GM20431 (cell line): Measurements from ENCODE around the gene TTC22.

Experiments
- in situ Hi-C: fragments of 300-500 bp; cut with MseI, MboI; formaldehyde crosslinking; loops from one replicate; pipeline ENCODE4 v1.15.0; 2020; ENCODE audit warnings: low sequenced_read_pairs; ENCODE audit not compliant: unreplicated experiment

TTC22 gene

GRCh38 chr1:54764133-54764921, 36.8 kb downstream of the TTC22 start, which contains the start of gene PARS2:
Gene PARS2, minus strand, starts transcription at chr1:54764523. Its CDS starts 5,362 bp downstream, at chr1:54759161.
- in situ Hi-C loops = no loop called here

GRCh38 chr1:54763816-54764132, 37.3 kb downstream of the TTC22 start:
- in situ Hi-C loops = no loop called here

GRCh38 chr1:54758678-54759348, 42.3 kb downstream of the TTC22 start:
- in situ Hi-C loops = no loop called here

GRCh38 chr1:54757833-54758232, 43.3 kb downstream of the TTC22 start:
- in situ Hi-C loops = no loop called here

DNA sequence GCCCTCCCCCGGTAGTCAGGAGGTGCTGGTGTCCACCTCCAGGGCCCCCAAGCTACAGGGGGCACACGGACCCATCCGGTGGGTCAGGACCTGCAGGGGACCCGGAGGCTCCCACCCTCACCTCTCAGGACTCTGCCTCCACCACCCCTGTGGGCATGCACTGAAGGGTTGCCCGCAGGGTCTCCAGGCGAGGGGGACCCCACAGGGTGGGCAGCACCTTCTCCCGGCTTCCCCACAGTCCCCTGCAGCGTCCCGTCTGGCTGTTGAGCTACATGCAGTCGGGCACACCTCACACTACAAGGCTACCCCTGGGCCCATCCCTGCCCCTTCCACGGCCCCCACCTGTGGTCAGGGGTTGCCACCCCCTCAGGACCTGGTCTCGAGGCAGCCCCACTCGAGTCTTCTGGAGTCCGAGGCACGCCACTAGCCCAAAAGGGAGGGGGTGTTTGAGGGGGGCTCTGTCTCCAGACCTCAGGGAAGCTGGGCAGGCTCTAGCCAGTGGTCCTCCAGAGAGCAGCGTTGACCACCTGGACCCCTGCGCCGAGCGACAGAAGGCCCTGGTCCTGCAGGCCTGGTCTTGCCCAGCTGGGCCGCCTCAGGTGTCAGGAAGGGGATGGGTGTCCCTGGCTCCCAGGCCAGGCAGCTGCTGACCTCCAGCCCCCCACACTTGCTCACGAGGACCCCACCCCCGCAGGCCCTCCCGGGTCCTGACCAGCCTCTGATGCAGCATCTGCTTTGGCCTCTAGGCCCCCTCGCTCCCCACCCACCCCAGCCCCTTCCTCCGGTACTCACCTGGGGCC, 46.4 kb downstream of the TTC22 start:
- in situ Hi-C loops = no loop called here

- in situ Hi-C loops = no loop called here
These were observed 47.1 kb downstream of the TTC22 start for GRCh38 chr1:54754045-54754444.

- in situ Hi-C loops = no loop called here
These were observed 49.7 kb downstream of the TTC22 start for GRCh38 chr1:54751426-54751825.

DNA sequence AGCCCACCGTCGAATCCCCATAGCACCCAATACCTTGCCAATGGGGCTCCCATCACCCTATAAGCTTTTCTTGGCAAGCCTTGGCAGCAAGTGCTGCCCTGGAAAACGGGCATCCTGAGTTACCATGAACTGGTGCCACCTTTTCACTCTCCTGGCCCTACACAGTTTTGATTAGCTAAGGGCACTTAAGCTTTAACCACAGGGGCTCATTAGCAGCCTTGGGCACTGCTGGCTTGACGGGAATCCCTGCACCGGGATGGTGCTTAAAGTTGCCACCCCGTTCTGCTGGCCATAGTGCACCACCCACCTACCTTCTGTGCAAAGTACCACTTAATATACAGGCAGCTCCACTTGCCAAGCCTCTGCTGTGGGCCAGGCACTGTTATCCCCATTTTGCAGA, 50.5 kb downstream of the TTC22 start:
- in situ Hi-C loops = no loop called here

DNA sequence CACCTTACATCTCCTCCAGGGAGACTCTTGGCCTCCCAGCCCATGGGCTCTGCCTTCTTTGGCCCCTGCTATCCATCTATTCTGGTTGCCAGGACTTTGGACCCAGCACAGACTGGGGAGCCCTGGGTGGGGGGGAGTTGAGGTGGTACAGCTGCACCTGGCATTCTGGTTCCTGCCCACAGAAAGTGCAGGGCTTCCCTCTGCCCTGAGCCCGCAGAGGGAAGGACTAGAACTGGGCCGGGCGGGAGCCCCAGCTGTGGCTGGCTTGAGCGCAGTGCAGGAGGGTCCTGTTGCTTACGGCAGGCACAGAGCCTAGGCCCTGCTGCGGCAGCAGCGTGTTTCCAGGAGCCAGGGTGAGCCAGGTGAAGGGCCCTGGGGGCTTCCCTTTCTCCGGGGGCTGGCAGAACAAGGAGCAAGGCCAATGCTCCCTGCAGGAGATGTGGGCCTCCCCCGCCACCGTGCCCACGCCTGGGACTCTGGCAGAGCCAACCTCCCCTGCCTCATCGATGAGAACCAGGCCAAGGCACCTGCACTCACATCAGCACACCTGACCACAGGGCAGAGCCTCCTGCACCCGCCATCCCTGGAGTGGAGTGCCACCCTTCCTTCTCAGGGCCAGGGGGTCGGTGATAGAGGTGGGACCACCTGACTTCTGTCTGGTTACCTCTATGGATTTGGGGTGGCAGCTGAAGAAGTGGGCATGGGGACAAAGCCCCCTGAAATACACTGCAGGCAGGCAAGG, 52.9 kb downstream of the TTC22 start:
- in situ Hi-C loops = no loop called here

- in situ Hi-C loops = no loop called here
These were observed 55.3 kb downstream of the TTC22 start for GRCh38 chr1:54745864-54746263.

GRCh38 chr1:54745274-54745673, 55.8 kb downstream of the TTC22 start:
- in situ Hi-C loops = no loop called here

DNA sequence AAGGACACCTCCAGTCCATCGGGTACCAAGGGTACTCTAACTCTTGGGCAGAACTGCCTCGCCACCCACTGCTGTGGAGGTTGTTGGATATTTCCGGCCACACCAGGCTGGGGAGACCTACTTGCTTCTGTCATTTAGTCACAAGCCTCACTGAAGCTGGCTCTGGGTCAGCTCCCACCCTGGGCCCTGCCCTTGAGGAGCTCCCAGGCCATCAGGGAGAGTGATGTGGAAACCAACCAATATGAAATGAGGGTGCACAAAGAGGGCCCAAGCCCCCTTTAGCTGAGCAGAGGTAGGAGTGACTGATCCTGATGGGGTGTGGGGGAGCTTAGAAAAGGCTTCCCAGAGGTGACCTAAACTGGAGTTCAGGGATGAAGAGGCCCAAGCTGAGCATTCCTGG, 56.4 kb downstream of the TTC22 start:
- in situ Hi-C loops = no loop called here

- in situ Hi-C loops = no loop called here
These were observed 57.5 kb downstream of the TTC22 start for GRCh38 chr1:54743416-54744226.

DNA sequence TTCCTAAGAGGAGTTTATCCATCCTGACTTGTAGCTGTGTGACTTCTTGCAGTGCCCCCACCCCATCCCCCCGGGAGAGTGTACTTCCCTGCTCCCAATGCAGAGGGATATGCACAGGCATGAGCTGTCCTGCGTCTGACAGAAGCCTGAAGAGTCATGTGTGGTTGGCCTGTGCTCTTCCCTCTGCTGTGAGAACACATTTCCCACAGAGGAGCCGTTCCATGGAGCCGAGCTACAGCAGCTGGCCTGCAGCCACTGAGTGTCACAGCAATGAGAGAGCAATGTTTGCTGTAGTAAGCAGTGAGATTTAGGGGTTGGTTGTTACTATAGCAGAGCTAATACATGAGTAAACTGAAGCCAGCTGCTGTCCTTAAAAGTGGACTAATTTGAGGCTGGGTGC, 58.8 kb downstream of the TTC22 start:
- in situ Hi-C loops = no loop called here

DNA sequence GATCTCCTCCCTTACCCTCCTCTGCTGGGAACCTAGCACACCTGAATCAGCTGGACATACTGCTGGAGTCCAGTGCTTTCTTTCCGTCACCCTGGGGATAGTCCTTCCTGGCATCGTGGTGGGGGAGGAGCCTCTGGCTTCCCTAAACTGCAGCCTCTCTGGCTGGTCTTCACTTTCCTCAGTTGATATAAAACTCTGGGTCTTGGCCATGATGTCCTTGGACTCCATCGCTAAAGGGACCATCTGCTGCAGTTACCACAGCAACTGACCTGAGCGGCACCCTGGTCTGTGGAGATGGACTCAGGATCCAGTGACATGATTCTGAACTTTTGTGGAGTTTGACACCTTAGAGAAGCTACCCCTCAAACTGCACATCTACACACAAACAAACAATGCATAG, 59.6 kb downstream of the TTC22 start:
- in situ Hi-C loops = no loop called here

- in situ Hi-C loops = no loop called here
These were observed 62.9 kb downstream of the TTC22 start for GRCh38 chr1:54738244-54738643.

DNA sequence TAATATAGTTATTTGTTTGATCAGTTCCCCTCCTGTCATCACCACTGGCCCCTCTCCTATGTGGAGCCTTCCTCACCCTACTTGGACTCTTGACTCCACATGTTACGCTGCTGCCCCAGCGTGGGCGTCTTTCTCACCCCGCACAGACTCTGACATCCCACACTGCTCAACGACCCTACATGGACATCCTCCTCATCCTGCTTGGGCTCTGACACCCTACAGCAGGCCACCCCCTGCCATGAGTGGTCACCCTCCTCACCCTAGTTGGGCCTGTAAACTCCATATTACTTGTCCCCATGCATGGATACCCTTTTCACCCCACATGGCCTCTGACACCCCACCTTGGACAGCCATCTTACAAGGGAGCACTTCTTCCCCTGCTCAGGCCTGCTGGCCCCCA, 64.4 kb downstream of the TTC22 start:
- in situ Hi-C loops = no loop called here
